ENCODE measurements around the gene CA6. TPM values are rescaled to one million over a fixed set of nuclear protein-coding genes. Genes with fewer than 3 reads are reported as not detected.

The CA6 gene
- polyA plus RNA-seq, 1 donor (not counting 4 experiments of a cell fraction or from before 2014, with no cell fraction given), result not detected

DNA sequence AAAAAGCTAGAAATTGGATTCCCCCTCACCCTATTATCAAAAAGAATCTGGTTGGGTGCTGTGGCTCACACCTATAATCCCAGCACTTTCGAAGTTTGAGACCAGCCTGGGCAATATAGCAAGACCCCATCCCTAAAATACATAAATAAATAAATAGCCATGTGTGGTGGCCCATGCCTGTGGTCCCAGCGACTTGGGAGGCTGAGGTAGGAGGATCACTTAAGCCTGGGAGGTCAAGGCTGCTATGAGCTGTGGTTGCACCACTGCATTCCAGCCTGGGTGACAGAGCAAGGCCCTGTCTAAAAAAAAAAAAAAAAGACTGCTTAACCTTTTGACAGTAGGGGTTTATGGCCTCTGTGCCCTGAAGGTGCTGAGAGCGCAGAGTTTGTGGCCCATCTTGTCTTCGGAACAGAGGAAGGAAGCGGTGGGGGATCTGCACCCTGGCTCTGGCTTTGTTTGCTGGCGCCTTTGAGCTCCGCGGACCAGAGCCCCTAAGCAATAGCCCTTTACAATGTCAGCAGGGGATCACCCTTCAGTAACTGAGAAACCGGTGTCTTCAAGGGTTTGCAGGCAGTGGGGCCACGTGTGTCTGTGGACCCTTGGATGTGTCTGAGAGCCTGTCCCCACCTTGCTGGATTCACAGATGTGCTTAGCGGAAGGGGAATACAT lies 58.5 kb downstream of the CA6 start:
- DNase-seq (ENCODE audit: low read depth, low spot score), result no peak
- no peak for FAIRE-seq

GRCh38 chr1:9004700-9005394 lies 59.2 kb downstream of the CA6 start:
- Histone ChIP-seq H3K4me1 (ENCODE audit: control insufficient read depth, extremely low read depth, insufficient read depth, low read length) (no peaks in the 10 kb centered on the region), H3K27ac (ENCODE audit: control insufficient read depth, insufficient read depth, low read length) (no peak overlapping the region), H2AFZ (ENCODE audit: control insufficient read depth, low read length) (no peak overlapping the region), H3K4me2 (ENCODE audit: control insufficient read depth, extremely low read depth, insufficient read depth, low read depth, low read length) (no peak overlapping the region), H3K4me3 (ENCODE audit: control insufficient read depth in 2 of 3, extremely low read depth in 1 of 3, insufficient read depth in 2 of 3, low read depth in 1 of 3, low read length in 3 of 3) (no peak overlapping the region), H4K20me1 (ENCODE audit: control insufficient read depth, extremely low read depth, insufficient read depth, low read length) (no peaks in the 10 kb centered on the region), H3K9ac (ENCODE audit: control insufficient read depth, extremely low read depth, insufficient read depth, low read length) (no peak overlapping the region), H3K27me3 (ENCODE audit: control insufficient read depth, extremely low read depth, insufficient read depth, low read length) (no peaks in the 10 kb centered on the region), H3K9me3 (ENCODE audit: control insufficient read depth, low read depth, low read length) (no peaks in the 10 kb centered on the region), H3K36me3 (ENCODE audit: control insufficient read depth in 2 of 2, extremely low read depth in 1 of 2, insufficient read depth in 2 of 2, low read length in 2 of 2) (no peaks in the 10 kb centered on the region), H3K9me1 (ENCODE audit: control insufficient read depth, extremely low read depth, insufficient read depth, low read length) (no peaks in the 10 kb centered on the region), H3K79me2 (ENCODE audit: control insufficient read depth, insufficient read depth, low read length) (no peaks in the 10 kb centered on the region)
- dilution Hi-C loops (cut with MboI; ENCODE audit: extremely low pct_ligation_motif_present, low sequenced_read_pairs), result no loop called here
- FAIRE-seq, result no peak
- TF ChIP-seq, protein P1, sequence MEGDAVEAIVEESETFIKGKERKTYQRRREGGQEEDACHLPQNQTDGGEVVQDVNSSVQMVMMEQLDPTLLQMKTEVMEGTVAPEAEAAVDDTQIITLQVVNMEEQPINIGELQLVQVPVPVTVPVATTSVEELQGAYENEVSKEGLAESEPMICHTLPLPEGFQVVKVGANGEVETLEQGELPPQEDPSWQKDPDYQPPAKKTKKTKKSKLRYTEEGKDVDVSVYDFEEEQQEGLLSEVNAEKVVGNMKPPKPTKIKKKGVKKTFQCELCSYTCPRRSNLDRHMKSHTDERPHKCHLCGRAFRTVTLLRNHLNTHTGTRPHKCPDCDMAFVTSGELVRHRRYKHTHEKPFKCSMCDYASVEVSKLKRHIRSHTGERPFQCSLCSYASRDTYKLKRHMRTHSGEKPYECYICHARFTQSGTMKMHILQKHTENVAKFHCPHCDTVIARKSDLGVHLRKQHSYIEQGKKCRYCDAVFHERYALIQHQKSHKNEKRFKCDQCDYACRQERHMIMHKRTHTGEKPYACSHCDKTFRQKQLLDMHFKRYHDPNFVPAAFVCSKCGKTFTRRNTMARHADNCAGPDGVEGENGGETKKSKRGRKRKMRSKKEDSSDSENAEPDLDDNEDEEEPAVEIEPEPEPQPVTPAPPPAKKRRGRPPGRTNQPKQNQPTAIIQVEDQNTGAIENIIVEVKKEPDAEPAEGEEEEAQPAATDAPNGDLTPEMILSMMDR (optimal IDR thresholded peaks at IDR 0.05 in 1 of 3, IDR thresholded peaks at IDR 0.05 in 1 of 3, conservative IDR thresholded peaks at IDR 0.05 in 1 of 3; ENCODE audit: extremely low read depth in 1 of 3, insufficient read depth in 2 of 3, low read length in 3 of 3), result peak; percentile 77 to 89 (median 78)
- TF ChIP-seq EZH2 (IDR thresholded peaks at IDR 0.05; ENCODE audit: low read length), result no peak
- DNase-seq (ENCODE audit: low read depth, low spot score), result no peak

More for the DNA sequence above, 58.5 kb downstream of the CA6 start:
- dilution Hi-C loops (cut with MboI; ENCODE audit: extremely low pct_ligation_motif_present, low sequenced_read_pairs), result no loop called here
- no peak overlapping the region for H3K4me3 ChIP-seq (ENCODE audit: control insufficient read depth in 2 of 3, extremely low read depth in 1 of 3, insufficient read depth in 2 of 3, low read depth in 1 of 3, low read length in 3 of 3)
- H3K9me1 ChIP-seq (ENCODE audit: control insufficient read depth, extremely low read depth, insufficient read depth, low read length), result no peaks in the 10 kb centered on the region
- no peak overlapping the region for H2AFZ ChIP-seq (ENCODE audit: control insufficient read depth, low read length)
- H3K36me3 ChIP-seq (ENCODE audit: control insufficient read depth in 2 of 2, extremely low read depth in 1 of 2, insufficient read depth in 2 of 2, low read length in 2 of 2), result no peaks in the 10 kb centered on the region
- H3K4me2 ChIP-seq (ENCODE audit: control insufficient read depth, extremely low read depth, insufficient read depth, low read depth, low read length), result no peak overlapping the region
- no peaks in the 10 kb centered on the region for H3K27me3 ChIP-seq (ENCODE audit: control insufficient read depth, extremely low read depth, insufficient read depth, low read length)
- H3K9me3 ChIP-seq (ENCODE audit: control insufficient read depth, low read depth, low read length), result no peaks in the 10 kb centered on the region
- no peak overlapping the region for H3K9ac ChIP-seq (ENCODE audit: control insufficient read depth, extremely low read depth, insufficient read depth, low read length)
- no peaks in the 10 kb centered on the region for H4K20me1 ChIP-seq (ENCODE audit: control insufficient read depth, extremely low read depth, insufficient read depth, low read length)
- H3K4me1 ChIP-seq (ENCODE audit: control insufficient read depth, extremely low read depth, insufficient read depth, low read length), result no peaks in the 10 kb centered on the region
- TF ChIP-seq, protein P1 (optimal IDR thresholded peaks at IDR 0.05 in 1 of 3, IDR thresholded peaks at IDR 0.05 in 1 of 3, conservative IDR thresholded peaks at IDR 0.05 in 1 of 3; ENCODE audit: extremely low read depth in 1 of 3, insufficient read depth in 2 of 3, low read length in 3 of 3), result no peak
- no peak for TF ChIP-seq EZH2 (IDR thresholded peaks at IDR 0.05; ENCODE audit: low read length)
- no peaks in the 10 kb centered on the region for H3K79me2 ChIP-seq (ENCODE audit: control insufficient read depth, insufficient read depth, low read length)
- H3K27ac ChIP-seq (ENCODE audit: control insufficient read depth, insufficient read depth, low read length), result no peak overlapping the region

Data from keratinocyte (primary cell).